Uterus (tissue), 4 donors: ENCODE results near the gene CMTM6. TPM values are rescaled to one million over a fixed set of nuclear protein-coding genes. Genes with fewer than 3 reads are reported as not detected.

Source experiments
- DNase-seq, 2 donors: peaks; one replicate each; pipeline ENCODE4 v3.0.0-alpha.2; 2019 to 2020
- H3K27ac ChIP-seq, 2 donors: fragments of 200-600 bp; sonication (generic); 1 replicate in 1 of 2; 2 replicates in 1 of 2; pipeline ENCODE4 v1.5.1; 2016 to 2018
- H3K27me3 ChIP-seq, 2 donors: fragments of 200-600 bp; sonication (generic); one replicate each; pipeline ENCODE4 v1.5.1; 2018 to 2019; ENCODE audit warnings: control low read depth in 1 of 2
- H3K36me3 ChIP-seq, 2 donors: fragments of 200-600 bp; sonication (generic); one replicate each; pipeline ENCODE4 v1.5.1; 2019; ENCODE audit warnings: control low read depth in 1 of 2
- H3K4me1 ChIP-seq, 2 donors: fragments of 200-600 bp; sonication (generic); one replicate each; pipeline ENCODE4 v1.5.1; 2018 to 2019; ENCODE audit warnings: control low read depth in 1 of 2
- H3K4me3 ChIP-seq, 2 donors: fragments of 200-600 bp; sonication (generic); 1 replicate in 1 of 2; 2 replicates in 1 of 2; pipeline ENCODE4 v1.5.1; 2018 to 2019; ENCODE audit warnings: mild to moderate bottlenecking in 1 of 2
- H3K9me3 ChIP-seq, 2 donors: fragments of 200-600 bp; sonication (generic); one replicate each; pipeline ENCODE4 v1.5.1; 2019; ENCODE audit warnings: control low read depth in 1 of 2
- POLR2A ChIP-seq, 2 donors: fragments of 450-650 bp; IDR thresholded peaks; one replicate each; pipeline ENCODE4 v1.6.1; 2016; ENCODE audit warnings: antibody characterized with exemption in 2 of 2, mild to moderate bottlenecking in 1 of 2, moderate library complexity in 1 of 2
- intact Hi-C: fragments of 100-400 bp; cut with DNase I; formaldehyde crosslinking; loops from one replicate; pipeline ENCODE4 v1.15.1; 2023; ENCODE audit warnings: low total_unique reads
- total RNA-seq, 4 donors: library from RNA; depleted of rRNA in 3 of 4; stranded (reverse); fragments of >200 nt in 3 of 4; gene quantifications; one replicate each; pipeline versions ENCODE4 v1.1.0 to v1.2.4, GENCODE V29; 2014 to 2023
- TF ChIP-seq, protein P1 (sequence below), 4 experiments: fragments of 200-600 bp in 2 of 4; fragments of 450-650 bp in 2 of 4; sonication (generic) in 2 of 4; IDR thresholded peaks; one replicate each; pipeline ENCODE4 v1.5.1; 2016 to 2019; ENCODE audit warnings: antibody characterized with exemption in 4 of 4, mild to moderate bottlenecking in 2 of 4, moderate library complexity in 1 of 4
- donor health status: DM: yes; HTN: yes; CAD: no.

The CMTM6 gene
- total RNA-seq, 4 donors from 2014 or later, result 12.8 to 118 (median 52.4) TPM

DNA sequence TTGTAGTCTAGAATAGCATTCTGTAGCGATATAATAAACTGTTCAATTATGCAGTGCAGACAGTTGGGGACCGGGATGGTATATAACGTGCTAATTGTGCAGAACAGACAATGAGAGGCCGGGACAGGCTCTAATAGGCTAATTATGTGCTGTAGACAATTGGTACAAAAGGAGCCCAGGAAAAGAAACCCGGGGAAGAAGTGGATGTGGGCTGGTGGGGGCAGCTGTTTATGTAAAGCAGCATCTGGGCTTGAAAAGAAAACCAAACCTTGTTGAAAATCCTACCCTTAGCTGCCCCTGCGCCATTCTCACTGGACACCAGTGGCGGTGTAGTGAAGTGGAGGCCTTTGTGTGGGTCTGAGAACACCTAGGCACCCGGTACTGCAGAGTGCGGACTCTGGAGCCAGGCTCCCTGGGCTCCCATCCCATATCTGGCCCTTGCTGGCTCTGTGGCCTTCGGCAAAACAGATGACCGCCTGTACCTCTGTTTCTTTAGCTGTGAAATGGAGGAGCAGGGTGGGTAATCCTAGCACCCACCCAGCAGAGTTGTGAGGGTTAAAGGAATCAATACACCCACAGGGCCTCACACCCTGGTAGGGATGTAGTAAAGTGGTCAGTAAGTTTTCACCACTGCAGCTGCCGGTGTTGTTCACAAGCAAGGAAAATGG is 51.5 kb downstream of the CMTM6 start:
- no peaks in the 10 kb centered on the region for H3K9me3 ChIP-seq
- no peak overlapping the region for H3K4me3 ChIP-seq
- H3K36me3 ChIP-seq, result no peaks in the 10 kb centered on the region
- TF ChIP-seq, protein P1, sequence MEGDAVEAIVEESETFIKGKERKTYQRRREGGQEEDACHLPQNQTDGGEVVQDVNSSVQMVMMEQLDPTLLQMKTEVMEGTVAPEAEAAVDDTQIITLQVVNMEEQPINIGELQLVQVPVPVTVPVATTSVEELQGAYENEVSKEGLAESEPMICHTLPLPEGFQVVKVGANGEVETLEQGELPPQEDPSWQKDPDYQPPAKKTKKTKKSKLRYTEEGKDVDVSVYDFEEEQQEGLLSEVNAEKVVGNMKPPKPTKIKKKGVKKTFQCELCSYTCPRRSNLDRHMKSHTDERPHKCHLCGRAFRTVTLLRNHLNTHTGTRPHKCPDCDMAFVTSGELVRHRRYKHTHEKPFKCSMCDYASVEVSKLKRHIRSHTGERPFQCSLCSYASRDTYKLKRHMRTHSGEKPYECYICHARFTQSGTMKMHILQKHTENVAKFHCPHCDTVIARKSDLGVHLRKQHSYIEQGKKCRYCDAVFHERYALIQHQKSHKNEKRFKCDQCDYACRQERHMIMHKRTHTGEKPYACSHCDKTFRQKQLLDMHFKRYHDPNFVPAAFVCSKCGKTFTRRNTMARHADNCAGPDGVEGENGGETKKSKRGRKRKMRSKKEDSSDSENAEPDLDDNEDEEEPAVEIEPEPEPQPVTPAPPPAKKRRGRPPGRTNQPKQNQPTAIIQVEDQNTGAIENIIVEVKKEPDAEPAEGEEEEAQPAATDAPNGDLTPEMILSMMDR (IDR thresholded peaks at IDR 0.05), result no peak
- TF ChIP-seq POLR2A (IDR thresholded peaks at IDR 0.05), result no peak
- intact Hi-C loops, result no loop called here
- no peaks in the 10 kb centered on the region for H3K4me1 ChIP-seq
- no peak for DNase-seq
- H3K27me3 ChIP-seq, result no peaks in the 10 kb centered on the region
- no peak overlapping the region for H3K27ac ChIP-seq

DNA sequence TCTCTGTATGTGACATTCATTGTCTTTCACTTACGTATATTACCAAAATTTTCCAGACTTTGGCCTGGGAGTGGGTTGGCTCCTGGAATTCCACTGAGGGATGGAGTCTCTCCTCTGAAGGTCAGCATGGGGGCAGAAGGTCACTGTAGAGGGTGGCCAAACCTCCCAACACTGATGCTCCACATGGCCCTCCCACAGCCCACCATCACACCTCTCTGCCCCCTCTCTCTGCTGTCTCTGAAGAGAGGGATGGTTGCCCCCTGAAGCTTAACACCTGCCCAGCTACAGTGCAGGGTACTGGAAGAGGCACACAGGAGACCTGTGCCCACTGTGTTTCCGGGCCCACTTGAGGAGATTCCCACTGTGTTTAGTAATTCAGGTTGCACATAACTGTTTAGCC is 52.2 kb downstream of the CMTM6 start:
- Histone ChIP-seq H3K27ac (no peak overlapping the region), H3K27me3 (no peaks in the 10 kb centered on the region), H3K4me3 (no peak overlapping the region), H3K9me3 (no peaks in the 10 kb centered on the region), H3K36me3 (no peaks in the 10 kb centered on the region), H3K4me1 (no peaks in the 10 kb centered on the region)
- DNase-seq, result no peak
- TF ChIP-seq, protein P1 (IDR thresholded peaks at IDR 0.05), result no peak
- no peak for TF ChIP-seq POLR2A (IDR thresholded peaks at IDR 0.05)
- intact Hi-C loops, result no loop called here

DNA sequence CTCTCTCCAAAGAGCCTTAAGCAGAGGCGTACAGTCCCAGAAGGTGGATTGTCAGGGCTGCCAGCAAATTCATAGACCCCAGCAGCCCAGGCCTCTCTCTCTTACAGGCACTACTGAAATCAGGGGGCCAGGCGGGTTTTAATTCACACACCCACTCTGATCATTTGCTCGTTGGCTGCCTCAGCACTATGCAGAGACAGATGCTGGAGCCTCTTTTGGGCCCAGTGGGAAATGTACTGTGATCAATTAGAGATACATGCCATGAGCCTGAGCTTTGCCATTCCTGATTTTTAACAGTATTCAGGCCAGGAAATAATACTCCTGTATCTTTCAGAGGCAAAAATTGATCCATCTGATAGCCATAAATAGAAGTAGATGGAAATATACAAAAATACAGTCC is 53.0 kb downstream of the CMTM6 start:
- intact Hi-C loops, result no loop called here
- DNase-seq, result no peak
- no peaks in the 10 kb centered on the region for H3K36me3 ChIP-seq
- no peaks in the 10 kb centered on the region for H3K4me1 ChIP-seq
- TF ChIP-seq, protein P1 (IDR thresholded peaks at IDR 0.05), result no peak
- no peak for TF ChIP-seq POLR2A (IDR thresholded peaks at IDR 0.05)
- no peak overlapping the region for H3K4me3 ChIP-seq
- H3K27me3 ChIP-seq, result no peaks in the 10 kb centered on the region
- H3K27ac ChIP-seq, result no peak overlapping the region
- H3K9me3 ChIP-seq, result no peaks in the 10 kb centered on the region

DNA sequence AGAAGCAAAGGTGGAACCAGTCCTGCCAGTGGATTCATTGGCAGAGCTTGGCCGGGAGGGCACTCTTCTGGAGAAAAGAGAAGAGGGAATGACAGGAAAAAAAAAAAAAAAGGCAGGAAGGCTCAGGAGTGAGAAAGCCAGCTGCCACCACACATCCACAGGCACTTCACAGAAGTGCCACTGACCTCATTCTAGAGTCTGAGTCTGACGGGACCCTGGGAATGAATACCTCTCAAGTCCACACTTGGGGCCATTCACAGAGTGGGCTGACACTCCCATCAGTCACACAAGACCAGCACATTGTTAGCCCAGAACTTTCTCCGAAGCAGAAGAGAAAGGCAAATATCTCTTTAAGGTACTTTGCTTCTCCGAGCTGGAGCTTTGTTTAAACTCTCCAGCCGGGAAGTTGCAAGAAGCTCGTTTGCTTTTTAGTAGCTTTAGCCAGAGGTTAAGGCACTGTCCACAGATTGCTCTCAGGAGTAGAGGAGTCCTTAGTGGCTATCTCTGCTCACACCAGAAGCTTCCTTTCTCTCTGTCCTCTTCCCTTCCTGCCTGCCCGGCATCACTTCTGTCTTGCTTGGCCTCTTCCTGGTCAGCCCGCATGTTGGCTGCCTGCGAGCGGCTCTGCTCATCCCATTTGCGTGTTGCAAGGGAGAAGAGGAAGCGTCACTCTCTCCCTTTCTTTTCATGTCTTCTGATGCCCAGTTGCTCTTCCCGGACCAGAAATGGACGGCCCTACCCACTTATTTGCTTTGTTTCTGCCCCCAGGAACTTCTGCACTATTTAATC is 53.8 kb downstream of the CMTM6 start:
- intact Hi-C loops, result no loop called here
- Histone ChIP-seq H3K27ac (no peak overlapping the region), H3K9me3 (no peaks in the 10 kb centered on the region), H3K4me3 (no peak overlapping the region), H3K27me3 (no peaks in the 10 kb centered on the region), H3K4me1 (no peaks in the 10 kb centered on the region), H3K36me3 (no peaks in the 10 kb centered on the region)
- no peak for DNase-seq
- TF ChIP-seq, protein P1 (IDR thresholded peaks at IDR 0.05), result no peak
- TF ChIP-seq POLR2A (IDR thresholded peaks at IDR 0.05), result no peak

GRCh38 chr3:32447865-32448400 is 54.7 kb downstream of the CMTM6 start:
- Histone ChIP-seq H3K27me3 (no peaks in the 10 kb centered on the region), H3K27ac (no peak overlapping the region), H3K4me1 (no peaks in the 10 kb centered on the region), H3K36me3 (no peaks in the 10 kb centered on the region), H3K4me3 (no peak overlapping the region), H3K9me3 (no peaks in the 10 kb centered on the region)
- no peak for TF ChIP-seq POLR2A (IDR thresholded peaks at IDR 0.05)
- TF ChIP-seq, protein P1 (IDR thresholded peaks at IDR 0.05), result no peak
- no peak for DNase-seq
- intact Hi-C loops, result no loop called here
